HG03354 (cell line): ENCODE measurements around the gene ZNF678.
"Not testable (repeated sequence)": the region's sequence is repeated elsewhere in the genome, so short reads cannot be mapped to it uniquely, and the experiment has no call there.

Source experiments
- ATAC-seq: cut with Tn5 transposase; IDR thresholded peaks from one replicate; pipeline ENCODE4 v1.9.1; 2021; ENCODE audit warnings: mild to moderate bottlenecking; ENCODE audit not compliant: unreplicated experiment, poor library complexity, severe bottlenecking

The ZNF678 gene

DNA sequence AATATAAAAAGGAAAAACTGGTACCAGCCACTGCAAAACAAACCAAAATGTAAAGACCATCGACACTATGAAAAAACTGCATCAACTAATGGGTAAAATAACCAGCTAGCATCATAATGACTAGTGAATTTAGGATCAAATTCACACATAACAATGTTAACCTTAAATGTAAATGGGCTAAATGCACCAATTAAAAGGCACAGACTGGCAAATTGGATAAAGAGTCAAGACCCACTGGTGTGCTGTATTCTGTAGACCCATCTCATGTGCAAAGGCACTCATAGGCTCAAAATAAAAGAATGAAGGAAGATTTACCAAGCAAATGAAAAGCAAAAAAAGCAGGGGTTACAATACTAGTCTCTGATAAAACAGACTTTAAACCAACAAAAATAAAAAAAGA lies 138.3 kb downstream of the ZNF678 start:
- ATAC-seq = not testable (repeated sequence)

DNA sequence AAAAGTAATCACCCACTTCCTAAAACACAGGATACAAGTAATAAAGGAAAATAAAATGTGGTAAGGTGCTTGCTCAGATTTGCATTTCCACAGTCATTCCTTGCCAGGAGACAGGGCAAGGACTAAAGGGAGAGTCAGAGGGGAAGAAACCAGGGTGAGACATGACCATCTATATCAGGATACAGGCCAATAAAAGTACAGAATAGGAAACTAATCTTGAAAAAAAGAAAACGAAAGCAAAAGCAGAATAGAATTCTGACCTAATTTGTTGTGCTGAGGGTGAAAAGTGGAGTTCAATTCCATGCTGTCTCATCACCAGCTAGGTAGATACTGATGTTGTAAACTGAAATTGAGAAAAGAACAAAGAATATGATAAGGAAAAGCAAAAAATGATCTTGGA lies 144.5 kb downstream of the ZNF678 start:
- no peak for ATAC-seq

DNA sequence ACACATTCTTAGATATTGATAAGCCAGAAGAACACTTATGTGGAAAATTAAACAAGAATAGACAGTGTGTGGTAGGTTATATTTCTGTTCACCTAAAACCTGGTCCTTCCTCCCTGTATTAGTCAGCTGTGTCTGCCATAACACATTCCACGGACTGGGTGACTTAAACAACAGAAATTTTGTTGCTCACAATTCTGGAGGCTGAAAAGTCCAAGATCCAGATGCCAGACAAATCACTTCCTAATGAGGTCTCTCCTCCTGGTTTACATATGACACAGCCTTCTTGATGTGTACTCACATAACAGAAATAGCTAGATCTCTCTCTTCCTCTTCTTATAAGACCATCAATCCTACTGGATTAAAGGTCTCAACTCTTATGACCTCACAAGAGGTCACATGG lies 146.1 kb downstream of the ZNF678 start:
- ATAC-seq = no peak

DNA sequence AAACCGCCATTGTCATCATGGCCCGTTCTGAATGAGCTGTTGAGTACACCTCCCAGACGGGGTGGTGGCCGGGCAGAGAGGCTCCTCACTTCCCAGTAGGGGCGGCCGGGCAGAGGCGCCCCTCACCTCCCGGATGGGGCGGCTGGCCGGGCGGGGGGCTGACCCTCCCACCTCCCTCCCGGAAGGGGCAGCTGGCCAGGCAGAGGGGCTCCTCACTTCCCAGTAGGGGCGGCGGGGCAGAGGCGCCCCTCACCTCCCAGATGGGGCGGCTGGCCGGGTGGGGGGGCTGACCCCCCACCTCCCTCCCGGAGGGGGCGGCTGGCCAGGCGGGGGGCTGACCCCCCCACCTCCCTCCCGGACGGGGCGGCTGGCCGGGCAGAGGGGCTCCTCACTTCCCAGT lies 147.1 kb downstream of the ZNF678 start:
- not testable (repeated sequence) for ATAC-seq

DNA sequence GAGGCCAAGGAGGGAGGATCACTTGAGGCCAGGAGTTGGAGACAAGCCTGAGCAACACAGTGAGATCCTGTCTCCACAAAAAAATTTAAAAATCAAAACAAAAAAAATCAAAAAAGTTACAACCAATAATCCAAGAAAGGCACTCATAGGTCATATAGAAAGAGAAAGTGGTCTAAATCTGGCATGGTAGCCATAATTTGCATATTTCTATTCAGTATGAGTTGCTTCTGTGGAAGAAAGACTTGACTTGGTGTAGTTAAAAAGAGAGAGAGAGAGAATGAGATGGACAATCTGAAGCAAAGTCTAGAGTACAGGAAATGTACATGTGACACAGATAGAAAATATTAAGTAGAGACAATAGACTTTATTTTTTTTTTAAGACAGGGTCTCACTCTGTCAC lies 149.3 kb downstream of the ZNF678 start:
- no peak for ATAC-seq

DNA sequence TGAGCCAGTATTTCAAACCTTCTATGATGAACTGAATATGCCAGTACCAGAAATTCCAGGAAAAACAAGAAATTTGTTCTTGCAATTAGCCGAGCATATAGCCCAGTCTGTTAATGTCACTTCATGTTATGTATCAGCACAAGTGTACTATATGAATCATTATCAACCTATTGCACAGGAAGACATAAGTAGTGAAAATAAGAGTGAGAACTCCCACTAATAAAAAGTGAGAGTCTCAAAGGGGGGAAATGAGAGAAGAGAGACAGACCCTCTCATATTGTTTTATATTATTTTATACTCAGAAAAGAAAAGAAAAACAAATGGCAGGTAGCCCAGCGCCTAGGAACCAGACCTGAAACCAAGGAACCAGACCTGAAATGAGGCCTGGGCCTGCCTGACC lies 155.6 kb downstream of the ZNF678 start:
- no peak for ATAC-seq

DNA sequence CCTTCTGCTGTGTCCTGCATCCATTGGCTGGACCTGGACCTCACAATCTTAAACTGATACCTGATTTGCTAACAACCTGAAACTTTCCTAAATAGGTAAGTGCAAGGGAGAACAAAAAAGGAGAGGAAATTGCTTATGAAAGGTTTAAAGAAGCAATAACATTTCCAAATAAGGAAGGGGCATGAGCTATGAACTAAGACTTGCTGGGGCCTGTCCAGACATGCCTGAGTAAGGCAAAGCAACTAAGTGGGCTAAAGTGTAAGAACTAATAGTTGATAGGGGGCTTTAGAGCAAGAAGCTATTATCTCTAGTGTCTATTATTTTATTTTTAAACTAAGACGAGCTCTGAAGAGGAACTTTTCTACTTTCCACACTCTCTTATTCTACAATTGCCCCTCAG lies 160.1 kb downstream of the ZNF678 start:
- no peak for ATAC-seq

DNA sequence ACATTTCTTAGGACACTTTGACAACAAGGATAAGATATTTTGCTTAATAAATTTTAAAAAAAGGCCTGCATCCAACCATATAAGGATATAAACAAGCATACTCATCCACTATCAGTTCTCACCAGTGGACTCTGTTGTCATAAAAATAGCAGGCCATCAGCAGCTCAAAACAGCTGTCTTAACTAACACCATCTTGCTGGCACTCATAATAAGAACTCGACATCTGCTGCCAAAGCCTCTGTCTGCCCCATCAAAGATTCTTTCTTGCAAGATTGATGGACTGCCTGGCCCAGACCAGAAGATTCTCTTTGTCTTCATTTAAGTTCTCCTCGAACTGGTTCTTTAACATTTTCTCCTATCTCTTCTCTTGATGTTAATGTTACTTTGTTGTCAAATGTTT lies 161.7 kb downstream of the ZNF678 start:
- no peak for ATAC-seq

DNA sequence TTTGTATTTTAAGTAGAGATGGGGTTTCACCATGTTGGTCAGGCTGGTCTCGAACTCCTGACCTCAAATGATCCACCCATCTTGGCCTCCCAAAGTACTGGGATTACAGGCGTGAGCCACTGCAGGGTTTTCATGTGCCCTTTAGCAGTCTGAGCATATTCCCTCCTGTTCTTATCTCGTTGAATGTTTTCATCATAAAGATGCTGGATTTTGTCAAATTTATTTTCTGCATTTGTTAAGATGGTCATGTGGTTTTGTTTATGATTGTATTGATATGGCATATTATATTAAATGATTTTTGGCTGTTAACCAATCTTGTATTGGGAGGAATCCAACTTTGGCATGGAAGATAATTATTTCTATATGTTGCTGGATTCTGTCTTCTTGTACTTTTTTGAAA lies 163.0 kb downstream of the ZNF678 start:
- no peak for ATAC-seq
